IPS-18c (cell line): ENCODE measurements around the gene ERP27.

Experiments
- H3K4me3 ChIP-seq: 2 replicates; pipeline ENCODE4 v1.7.0; 2013; ENCODE audit warnings: low read depth, mild to moderate bottlenecking, low read length, moderate library complexity; ENCODE audit not compliant: insufficient read depth
- H3K9me3 ChIP-seq: one replicate; pipeline ENCODE4 v1.6.1; 2013; ENCODE audit warnings: mild to moderate bottlenecking, low read length, moderate library complexity; ENCODE audit not compliant: control insufficient read depth, insufficient read depth

ERP27 gene

GRCh38 chr12:14938301-14938700 lies at the start of gene ERP27:
TSS of gene ERP27 (minus strand) at chr12:14938537. CDS start at chr12:14938508, 29 bp downstream.
- Histone ChIP-seq H3K4me3 (no peak within 1 kb of the TSS), H3K9me3 (no peaks in the 10 kb centered on the region)

GRCh38 chr12:14988035-14988434 lies 49.7 kb upstream of the ERP27 start:
- Histone ChIP-seq H3K9me3 (no peaks in the 10 kb centered on the region), H3K4me3 (no peak overlapping the region)

- H3K9me3 ChIP-seq: no peaks in the 10 kb centered on the region
- no peak overlapping the region for H3K4me3 ChIP-seq
Observed at GRCh38 chr12:14986449-14986848, 48.1 kb upstream of the ERP27 start.

- H3K9me3 ChIP-seq: no peaks in the 10 kb centered on the region
- no peak overlapping the region for H3K4me3 ChIP-seq
Observed at GRCh38 chr12:14984766-14985285, 46.5 kb upstream of the ERP27 start.

GRCh38 chr12:14984036-14984435 lies 45.7 kb upstream of the ERP27 start:
- Histone ChIP-seq H3K4me3 (no peak overlapping the region), H3K9me3 (no peaks in the 10 kb centered on the region)

- Histone ChIP-seq H3K4me3 (no peak overlapping the region), H3K9me3 (no peaks in the 10 kb centered on the region)
Observed at GRCh38 chr12:14982991-14983390, 44.7 kb upstream of the ERP27 start.

- Histone ChIP-seq H3K9me3 (no peaks in the 10 kb centered on the region), H3K4me3 (no peak overlapping the region)
Observed at GRCh38 chr12:14982562-14982961, 44.2 kb upstream of the ERP27 start.

GRCh38 chr12:14981049-14981448 lies 42.7 kb upstream of the ERP27 start:
- no peak overlapping the region for H3K4me3 ChIP-seq
- H3K9me3 ChIP-seq: no peaks in the 10 kb centered on the region

GRCh38 chr12:14979468-14979867 lies 41.1 kb upstream of the ERP27 start:
- H3K4me3 ChIP-seq: no peak overlapping the region
- no peaks in the 10 kb centered on the region for H3K9me3 ChIP-seq

- no peak overlapping the region for H3K4me3 ChIP-seq
- no peaks in the 10 kb centered on the region for H3K9me3 ChIP-seq
Observed at GRCh38 chr12:14976658-14977057, 38.3 kb upstream of the ERP27 start.

GRCh38 chr12:14975457-14975856 lies 37.1 kb upstream of the ERP27 start:
- Histone ChIP-seq H3K9me3 (no peaks in the 10 kb centered on the region), H3K4me3 (no peak overlapping the region)

GRCh38 chr12:14974633-14975032 lies 36.3 kb upstream of the ERP27 start:
- H3K4me3 ChIP-seq: no peak overlapping the region
- no peaks in the 10 kb centered on the region for H3K9me3 ChIP-seq

GRCh38 chr12:14972816-14973215 lies 34.5 kb upstream of the ERP27 start, which contains the start of gene PDE6H:
TSS of gene PDE6H (plus strand) at chr12:14973042. CDS start at chr12:14978013, 4,971 bp downstream.
- Histone ChIP-seq H3K4me3 (no peak within 1 kb of the TSS), H3K9me3 (no peaks in the 10 kb centered on the region)

GRCh38 chr12:14970473-14970872 lies 32.1 kb upstream of the ERP27 start:
- H3K9me3 ChIP-seq: no peaks in the 10 kb centered on the region

GRCh38 chr12:14968478-14968877 lies 30.1 kb upstream of the ERP27 start:
- no peaks in the 10 kb centered on the region for H3K9me3 ChIP-seq
- H3K4me3 ChIP-seq: no peak overlapping the region

More at GRCh38 chr12:14970473-14970872, 32.1 kb upstream of the ERP27 start:
- H3K4me3 ChIP-seq: no peak overlapping the region

GRCh38 chr12:14965221-14965620 lies 26.9 kb upstream of the ERP27 start:
- Histone ChIP-seq H3K4me3 (no peak overlapping the region), H3K9me3 (no peaks in the 10 kb centered on the region)

GRCh38 chr12:14964406-14964805 lies 26.1 kb upstream of the ERP27 start:
- Histone ChIP-seq H3K9me3 (no peaks in the 10 kb centered on the region), H3K4me3 (no peak overlapping the region)

GRCh38 chr12:14963520-14963919 lies 25.2 kb upstream of the ERP27 start:
- no peak overlapping the region for H3K4me3 ChIP-seq
- no peaks in the 10 kb centered on the region for H3K9me3 ChIP-seq

GRCh38 chr12:14962797-14963196 lies 24.5 kb upstream of the ERP27 start:
- H3K4me3 ChIP-seq: no peak overlapping the region
- H3K9me3 ChIP-seq: no peaks in the 10 kb centered on the region
